ENCODE measurements around the gene OTX1. TPM values are rescaled to one million over a fixed set of nuclear protein-coding genes. Genes with fewer than 3 reads are reported as not detected.
"Not testable (repeated sequence)": the region's sequence is repeated elsewhere in the genome, so short reads cannot be mapped to it uniquely, and the experiment has no call there.

The OTX1 gene
- total RNA-seq, 1 donor from 2014 or later, result not detected

GRCh38 chr2:63058921-63059792, 8.5 kb downstream of the OTX1 start:
- no peak for DNase-seq (ENCODE audit: low spot score)

DNA sequence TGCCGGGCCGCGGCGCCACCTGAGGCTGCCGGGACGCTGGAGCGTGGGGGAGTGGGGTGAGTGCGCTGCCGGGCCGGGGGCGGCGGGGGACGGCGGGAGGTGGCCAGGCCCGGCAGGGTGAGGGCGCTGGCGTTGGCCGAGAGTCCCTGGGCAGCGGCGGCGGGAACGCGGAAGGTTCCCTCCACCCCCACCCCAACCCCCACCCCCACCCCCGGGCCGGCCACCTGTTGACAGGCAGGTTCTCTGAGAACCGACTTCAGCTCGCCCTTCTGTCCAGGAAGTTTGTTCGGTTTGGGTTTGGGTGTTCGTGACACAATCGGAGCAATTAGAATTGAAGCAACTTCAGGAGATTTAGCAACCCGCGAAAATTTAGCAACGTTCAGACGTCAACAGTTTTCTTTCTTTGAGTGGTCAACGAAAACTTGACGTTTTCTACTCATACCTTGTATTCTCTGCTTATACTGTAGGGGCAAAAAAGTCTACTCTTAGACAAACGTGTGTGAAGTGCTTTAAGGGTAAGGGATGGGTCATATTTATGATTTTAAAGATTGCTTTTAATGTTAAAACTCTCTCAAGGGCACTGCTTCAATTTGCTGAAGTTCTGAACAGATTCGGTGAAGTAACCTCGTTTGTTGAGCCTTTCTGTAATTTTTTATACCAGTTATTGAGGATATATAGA, 9.3 kb downstream of the OTX1 start:
- no peak for DNase-seq (ENCODE audit: low spot score)

GRCh38 chr2:63060472-63060991, 9.9 kb downstream of the OTX1 start:
- DNase-seq (ENCODE audit: low spot score), result no peak

- DNase-seq (ENCODE audit: low spot score), result no peak
These were observed 13.6 kb downstream of the OTX1 start for GRCh38 chr2:63064197-63064596.

GRCh38 chr2:63064661-63065060, 14.0 kb downstream of the OTX1 start:
- DNase-seq (ENCODE audit: low spot score), result no peak

- DNase-seq (ENCODE audit: low spot score), result no peak
These were observed 15.6 kb downstream of the OTX1 start for GRCh38 chr2:63066265-63066664.

GRCh38 chr2:63066838-63067237, 16.2 kb downstream of the OTX1 start:
- no peak for DNase-seq (ENCODE audit: low spot score)

DNA sequence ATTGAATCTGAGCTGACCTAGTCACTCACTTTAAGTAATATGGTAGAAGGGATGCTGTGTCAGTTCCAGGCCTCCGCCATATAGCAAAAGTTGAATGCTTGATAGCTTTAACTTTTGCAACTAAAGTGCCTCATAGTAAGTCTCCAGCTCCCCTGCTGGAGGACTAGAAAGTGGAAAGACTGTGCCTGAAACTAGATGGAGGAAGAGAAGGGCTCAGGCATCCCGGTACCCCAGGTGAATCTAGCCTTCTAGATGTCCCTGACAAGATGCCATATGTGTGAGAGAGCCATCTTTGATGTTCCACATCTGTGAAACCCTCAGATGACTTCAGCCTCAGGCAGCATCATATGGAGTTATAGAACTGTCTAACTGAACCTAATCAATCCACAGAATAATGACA, 21.0 kb downstream of the OTX1 start:
- no peak for DNase-seq (ENCODE audit: low spot score)

- no peak for DNase-seq (ENCODE audit: low spot score)
These were observed 23.4 kb downstream of the OTX1 start for GRCh38 chr2:63073994-63074393.

DNA sequence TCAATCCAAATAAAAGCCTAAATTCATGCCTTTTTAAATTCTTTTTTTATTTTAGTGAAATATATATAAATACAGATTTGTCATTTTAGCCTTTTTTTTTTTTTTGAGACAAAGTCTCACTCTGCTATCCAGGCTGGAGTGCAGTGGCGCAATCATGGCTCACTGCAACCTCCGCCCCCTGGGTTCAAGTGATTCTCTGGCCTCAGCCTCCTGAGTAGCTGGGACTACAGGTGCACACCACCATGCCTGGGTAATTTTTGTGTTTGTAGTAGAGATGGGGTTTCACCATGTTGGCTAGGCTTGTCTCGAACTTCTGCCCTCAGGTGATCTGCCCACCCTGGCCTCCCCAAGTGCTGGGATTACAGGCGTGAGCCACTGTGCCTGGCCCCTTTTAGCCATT, 23.8 kb downstream of the OTX1 start:
- DNase-seq (ENCODE audit: low spot score), result not testable (repeated sequence)

- no peak for DNase-seq (ENCODE audit: low spot score)
These were observed 28.4 kb downstream of the OTX1 start for GRCh38 chr2:63078852-63079606.

DNA sequence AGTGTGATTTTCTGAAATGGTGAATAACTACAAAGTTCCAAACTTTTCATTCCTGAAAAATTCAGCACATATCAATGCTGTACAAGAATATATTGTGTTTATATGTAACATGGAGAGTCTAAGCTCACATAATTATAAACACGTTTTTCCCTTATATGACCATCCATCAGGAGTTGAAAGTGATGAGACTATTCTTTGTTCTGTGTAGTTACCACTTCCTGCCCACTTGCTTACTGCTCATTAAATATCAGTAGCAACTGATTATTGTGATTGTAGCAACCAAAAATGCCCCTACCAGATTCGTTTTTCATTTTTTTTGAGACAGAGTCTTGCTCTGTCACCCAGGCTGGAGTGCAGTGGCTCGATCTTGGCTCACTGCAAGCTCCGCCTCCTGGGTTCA, 30.8 kb downstream of the OTX1 start:
- DNase-seq (ENCODE audit: low spot score), result no peak

- DNase-seq (ENCODE audit: low spot score), result no peak
These were observed 36.1 kb downstream of the OTX1 start for GRCh38 chr2:63086687-63087086.

DNA sequence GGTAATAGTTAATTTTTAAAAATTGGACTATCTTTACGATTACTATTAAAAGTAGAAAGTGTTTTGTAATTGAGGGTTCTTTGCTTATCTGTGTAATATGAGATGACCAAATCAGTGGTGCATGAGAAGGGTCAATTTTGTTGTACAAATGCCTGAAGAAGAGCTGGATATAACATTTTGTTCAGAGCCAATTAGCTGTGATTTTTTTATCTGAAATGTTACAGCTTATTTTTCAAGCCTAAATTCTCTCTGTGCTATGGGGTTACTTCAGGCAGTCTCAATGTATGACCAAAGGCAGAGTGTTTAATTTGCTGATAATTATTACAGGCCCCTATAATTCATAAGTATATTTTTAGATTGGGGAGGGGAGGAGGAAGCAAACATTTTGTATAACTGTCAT, 41.8 kb downstream of the OTX1 start:
- DNase-seq (ENCODE audit: low spot score), result no peak

DNA sequence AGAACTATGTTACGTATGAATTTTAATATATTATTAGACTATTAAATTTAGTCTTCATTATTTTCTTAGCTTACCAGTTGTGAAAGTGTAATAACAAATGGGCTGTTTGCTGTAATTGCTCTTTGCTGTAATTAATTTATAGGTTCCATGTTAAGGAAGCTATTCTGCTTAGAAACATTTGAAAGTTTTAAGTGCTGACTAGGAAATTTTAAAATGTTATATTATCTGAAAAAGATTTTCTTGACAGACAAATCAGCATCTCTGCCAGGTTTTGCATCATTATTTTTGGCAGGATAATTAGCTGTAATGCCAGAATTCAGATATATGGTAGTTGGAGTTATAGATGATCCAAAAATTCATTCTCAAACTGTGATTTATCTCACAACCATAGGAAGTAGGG, 42.2 kb downstream of the OTX1 start:
- no peak for DNase-seq (ENCODE audit: low spot score)

DNA sequence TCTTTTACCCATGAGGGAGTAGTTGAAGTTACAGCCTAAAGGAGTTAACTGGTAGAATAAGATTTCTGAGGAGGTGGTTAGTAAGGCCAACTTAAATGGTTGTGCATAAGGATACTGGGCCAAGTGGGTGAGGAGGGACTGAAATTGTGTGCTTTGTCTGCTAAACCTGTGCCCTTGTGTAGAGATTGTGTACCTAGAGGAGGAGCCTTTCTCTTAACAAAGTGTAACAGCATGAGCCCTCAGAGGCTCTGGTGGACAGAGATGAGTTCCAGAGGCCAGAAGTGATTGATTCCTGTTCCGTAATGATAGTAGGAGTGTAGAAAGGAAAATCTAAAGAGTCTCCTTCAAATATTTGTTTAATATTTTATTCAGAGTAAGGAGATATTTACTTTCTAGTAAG, 42.9 kb downstream of the OTX1 start:
- no peak for DNase-seq (ENCODE audit: low spot score)

GRCh38 chr2:63096491-63096890, 45.9 kb downstream of the OTX1 start:
- no peak for DNase-seq (ENCODE audit: low spot score)

DNA sequence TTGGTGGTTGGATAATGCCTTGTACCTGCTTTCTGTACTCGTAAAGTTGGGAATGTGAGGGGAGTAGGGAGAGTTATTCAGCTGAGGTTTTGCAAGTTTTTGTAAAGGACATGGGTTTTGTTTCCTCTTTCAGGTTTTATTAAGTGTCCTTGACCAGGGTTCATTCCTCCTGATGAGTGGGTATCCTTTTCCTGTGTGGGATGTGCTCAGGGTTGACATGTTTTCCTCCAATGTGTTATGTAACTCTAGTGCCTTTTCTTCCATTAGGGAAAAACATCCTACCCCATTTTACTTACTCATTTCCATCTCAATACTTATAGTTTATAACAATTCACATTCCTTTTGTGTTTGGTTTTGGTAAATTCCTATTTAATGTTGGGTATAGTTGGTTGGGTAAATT, 48.4 kb downstream of the OTX1 start:
- DNase-seq (ENCODE audit: low spot score), result no peak

DNA sequence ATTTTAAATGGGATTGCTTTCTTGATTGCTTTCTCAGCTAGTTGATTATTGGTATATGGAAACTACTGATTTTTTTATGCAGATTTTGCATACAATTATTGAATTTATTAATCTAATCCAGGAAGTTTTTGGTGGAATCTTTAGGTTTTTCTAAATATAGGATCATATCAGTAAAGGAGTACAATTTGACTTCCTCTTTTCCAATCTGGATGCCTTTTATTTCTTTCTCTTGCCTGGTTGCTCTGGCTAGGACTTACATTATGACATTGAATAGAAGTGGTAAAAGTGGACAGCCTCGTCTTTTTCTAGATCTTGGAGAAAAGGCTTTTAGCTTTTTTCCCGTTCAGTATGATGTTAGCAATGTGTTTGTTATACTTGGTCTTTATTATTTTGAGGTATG, 51.3 kb downstream of the OTX1 start:
- DNase-seq (ENCODE audit: low spot score), result no peak

DNA sequence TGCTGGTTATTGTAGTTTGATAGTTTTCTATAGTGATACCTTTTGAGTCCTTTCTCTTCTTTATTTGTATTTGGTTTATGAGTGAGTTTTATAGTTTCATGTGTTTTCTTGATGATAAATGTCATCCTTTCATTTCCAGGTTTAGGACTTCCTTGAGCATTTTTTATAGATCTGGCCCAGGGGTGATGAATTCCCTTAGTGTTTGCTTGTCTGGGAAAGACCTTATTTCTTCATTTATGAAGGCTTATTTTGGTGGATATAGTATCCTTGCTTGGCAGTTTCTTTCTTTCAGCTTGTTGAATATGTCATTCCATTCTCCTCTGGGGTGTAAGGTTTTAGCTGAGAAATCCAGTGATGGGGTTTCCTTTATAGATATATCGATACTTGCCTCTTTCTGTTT, 53.9 kb downstream of the OTX1 start:
- no peak for DNase-seq (ENCODE audit: low spot score)
